Stimulated activated CD4-positive, alpha-beta T cell treated with anti-CD3 and anti-CD28 coated beads, TNF-alpha, amount 100 ng/mL, for 48 hours (primary cell): ENCODE results near the gene CRYGN.

ENCODE experiments used
- DNase-seq, 3 donors: peaks; one replicate each; pipeline ENCODE4 v3.0.0-alpha.2; 2020; ENCODE audit warnings: low read depth in 3 of 3

The CRYGN gene

DNA sequence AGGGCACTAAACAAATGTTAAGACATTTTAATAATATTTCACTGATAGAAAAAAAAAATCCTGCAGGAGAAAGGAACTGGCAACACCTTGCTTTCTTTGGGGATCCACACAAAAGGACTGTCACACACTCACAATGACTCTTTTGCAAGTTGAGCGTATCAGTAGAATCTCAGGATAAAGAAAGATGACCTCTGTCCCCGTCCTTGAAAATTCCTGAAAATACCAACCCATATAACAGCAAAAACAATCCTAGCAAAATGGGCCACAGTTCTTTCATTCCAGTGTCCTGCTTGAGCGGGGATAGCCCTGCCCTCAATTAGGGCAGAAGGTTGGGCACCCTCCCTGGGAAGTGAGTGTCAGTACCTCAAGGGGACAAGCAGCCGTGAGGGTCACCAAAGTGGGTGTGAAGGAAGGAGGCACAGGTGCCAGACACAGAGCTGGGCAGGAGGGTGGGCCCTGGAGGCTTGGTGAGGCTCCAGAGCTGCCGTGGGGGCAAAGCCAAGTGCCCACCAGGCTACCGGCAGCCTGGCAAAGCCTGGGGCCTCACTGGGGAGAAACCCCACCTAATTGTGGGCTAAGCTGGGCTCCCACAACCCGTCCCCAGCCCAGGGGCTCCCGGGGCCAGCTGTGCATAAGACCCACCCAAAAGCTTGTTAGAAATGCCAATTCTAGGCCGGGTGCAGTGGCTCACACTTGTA lies 32.9 kb downstream of the CRYGN start:
- DNase-seq, result no peak

- DNase-seq, result no peak
Observed at GRCh38 chr7:151406051-151406875, 33.7 kb downstream of the CRYGN start.

DNA sequence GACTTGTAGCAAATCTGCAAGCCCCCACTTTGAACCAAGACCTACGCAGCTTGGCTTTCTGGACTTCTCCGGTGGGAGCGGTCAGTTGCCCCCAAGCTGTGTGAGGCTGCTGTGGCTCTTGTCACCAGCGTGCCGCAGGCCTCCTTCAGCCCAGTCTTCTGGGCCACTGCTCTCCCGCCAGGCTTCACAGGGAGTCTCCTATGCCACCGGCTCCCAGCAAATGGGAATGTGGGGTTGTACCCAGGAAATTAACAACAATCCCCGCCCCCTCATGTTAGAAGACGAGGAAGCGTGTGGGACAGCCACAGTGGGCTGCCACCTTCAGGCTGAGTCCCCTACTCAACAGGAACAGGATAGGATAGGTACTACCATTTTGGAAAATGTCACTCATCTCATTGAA lies 34.4 kb downstream of the CRYGN start:
- DNase-seq, result no peak

GRCh38 chr7:151405056-151405455 lies 34.9 kb downstream of the CRYGN start:
- no peak for DNase-seq

GRCh38 chr7:151404216-151405011 lies 35.5 kb downstream of the CRYGN start:
- no peak for DNase-seq

DNA sequence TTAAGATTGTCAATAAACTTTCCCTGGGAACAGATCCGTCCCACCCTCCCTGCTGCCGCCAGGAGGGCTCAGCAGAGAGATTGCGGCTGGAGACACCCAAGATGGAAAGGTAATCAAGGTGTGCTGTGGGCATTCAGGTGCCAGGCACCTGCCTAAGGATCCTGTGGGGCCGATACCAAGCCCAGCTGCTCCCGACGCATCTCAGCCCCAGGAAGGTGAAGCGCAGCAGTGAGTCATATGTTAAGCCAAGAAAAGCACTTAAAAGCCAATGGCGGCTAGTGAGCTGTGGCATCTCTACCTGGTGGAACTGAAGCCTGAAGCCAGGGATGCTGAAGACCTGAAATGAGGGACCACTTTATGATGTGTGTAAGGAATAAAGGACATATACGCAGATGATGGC lies 36.2 kb downstream of the CRYGN start:
- DNase-seq, result no peak

GRCh38 chr7:151402029-151402835 lies 37.7 kb downstream of the CRYGN start:
- DNase-seq, result no peak

- no peak for DNase-seq
Observed at GRCh38 chr7:151400626-151401315, 39.2 kb downstream of the CRYGN start.

DNA sequence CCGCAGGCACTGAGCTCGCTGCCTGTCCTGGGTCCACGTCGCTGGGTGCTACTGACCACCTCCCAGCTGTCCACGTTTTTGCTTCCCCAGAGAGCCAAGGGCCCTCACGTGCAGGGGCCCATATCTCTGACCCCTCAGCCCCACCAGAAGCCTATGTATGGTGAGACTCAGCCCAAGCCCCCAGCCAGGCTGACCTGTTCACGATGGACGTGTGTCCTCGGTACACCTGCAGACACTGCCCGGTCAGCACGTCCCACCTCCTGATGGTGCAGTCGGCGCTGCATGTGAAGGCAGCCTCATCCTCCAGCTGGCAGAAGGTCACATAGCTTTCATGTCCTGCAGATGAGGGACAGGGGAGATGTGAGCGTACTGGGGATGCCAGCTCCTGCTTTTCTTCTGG lies 40.0 kb downstream of the CRYGN start:
- no peak for DNase-seq

- no peak for DNase-seq
Observed at GRCh38 chr7:151399305-151399601, 40.7 kb downstream of the CRYGN start.

DNA sequence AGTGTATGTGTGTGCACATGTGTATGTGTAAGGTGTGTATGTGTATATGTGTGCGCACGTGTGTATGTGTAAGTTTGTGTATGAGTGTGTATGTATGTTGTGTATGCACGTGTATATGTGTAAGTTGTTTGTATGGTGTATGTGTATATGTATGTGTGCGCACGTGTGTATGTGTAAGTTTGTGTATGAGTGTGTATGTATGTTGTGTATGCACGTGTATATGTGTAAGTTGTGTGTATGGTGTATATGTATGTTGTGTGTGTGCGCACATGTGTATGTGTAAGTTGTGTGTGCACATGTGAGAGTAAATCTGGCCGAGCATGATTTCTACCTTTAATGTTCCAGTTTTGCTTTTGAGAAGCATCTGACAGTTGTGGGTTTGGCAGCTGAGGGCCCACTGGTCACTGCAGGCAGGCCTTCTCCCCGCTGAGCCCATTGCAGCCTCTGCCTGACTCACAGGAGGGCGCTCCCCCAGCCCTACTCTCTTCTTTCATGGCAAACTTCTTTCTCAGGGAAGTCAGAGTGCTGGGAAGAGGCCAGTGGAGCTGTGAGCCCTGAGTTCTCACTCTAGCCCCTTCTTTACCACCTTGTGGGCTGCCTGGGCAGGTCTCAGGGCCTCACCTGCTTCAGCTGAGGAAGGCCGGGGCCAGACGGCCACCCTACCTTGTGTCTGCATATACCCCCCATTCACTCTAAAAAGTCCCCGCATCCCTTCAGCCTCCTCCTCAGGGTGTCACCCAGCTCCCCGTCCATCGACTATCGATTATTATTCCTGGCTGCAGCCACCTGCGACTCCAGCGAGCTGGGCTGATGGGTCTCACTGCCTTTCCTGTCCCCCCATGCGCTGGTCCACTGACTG lies 41.3 kb downstream of the CRYGN start:
- no peak for DNase-seq

GRCh38 chr7:151397026-151397425 lies 42.9 kb downstream of the CRYGN start:
- DNase-seq, result no peak

GRCh38 chr7:151396328-151396970 lies 43.5 kb downstream of the CRYGN start:
- no peak for DNase-seq

GRCh38 chr7:151395036-151395367 lies 44.9 kb downstream of the CRYGN start:
- DNase-seq, result no peak

DNA sequence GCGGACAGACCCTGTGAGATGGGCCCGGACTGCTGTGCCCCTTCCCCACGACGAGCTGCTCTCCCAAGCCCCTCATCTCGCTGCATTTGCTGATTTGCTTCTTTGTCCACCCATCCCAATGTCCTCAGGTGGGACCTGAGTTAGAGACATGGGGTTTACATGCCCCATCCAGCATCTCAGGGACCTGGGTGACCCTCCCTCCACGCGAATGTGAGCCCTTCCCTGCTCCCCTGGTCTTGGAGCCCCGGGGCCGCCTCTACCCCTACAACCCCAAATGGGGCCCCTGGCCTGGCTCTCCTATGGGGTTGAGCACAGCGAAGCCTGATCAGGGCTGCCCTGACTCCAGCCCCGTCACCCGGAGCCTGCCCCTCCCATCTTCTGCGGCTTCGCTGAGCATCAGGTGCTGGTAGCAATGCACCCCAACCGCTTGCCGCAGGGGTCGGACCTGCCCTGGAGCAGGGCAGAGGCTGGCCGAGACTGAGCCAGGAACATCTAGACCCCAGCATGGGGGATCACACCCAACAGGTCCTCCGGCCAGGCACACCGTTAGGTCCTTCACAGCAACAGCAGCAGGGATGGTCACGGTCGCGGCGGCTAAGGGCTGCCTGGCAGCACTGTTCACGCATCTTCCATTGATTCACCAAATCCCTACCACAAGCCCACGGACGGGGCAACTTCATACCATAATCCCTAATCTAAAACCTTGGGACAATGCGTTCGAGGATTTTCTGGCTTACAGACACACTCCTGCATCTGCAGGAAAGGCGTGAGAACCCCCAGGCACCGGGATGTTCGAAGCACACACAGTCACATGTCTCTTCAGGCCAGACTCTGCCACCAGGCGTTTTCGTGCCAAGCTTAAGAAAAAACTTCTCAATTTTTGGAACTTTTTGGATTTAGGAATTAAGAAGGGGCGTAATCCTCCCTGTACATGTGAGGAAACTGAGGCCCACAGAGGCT lies 45.6 kb downstream of the CRYGN start:
- no peak for DNase-seq

DNA sequence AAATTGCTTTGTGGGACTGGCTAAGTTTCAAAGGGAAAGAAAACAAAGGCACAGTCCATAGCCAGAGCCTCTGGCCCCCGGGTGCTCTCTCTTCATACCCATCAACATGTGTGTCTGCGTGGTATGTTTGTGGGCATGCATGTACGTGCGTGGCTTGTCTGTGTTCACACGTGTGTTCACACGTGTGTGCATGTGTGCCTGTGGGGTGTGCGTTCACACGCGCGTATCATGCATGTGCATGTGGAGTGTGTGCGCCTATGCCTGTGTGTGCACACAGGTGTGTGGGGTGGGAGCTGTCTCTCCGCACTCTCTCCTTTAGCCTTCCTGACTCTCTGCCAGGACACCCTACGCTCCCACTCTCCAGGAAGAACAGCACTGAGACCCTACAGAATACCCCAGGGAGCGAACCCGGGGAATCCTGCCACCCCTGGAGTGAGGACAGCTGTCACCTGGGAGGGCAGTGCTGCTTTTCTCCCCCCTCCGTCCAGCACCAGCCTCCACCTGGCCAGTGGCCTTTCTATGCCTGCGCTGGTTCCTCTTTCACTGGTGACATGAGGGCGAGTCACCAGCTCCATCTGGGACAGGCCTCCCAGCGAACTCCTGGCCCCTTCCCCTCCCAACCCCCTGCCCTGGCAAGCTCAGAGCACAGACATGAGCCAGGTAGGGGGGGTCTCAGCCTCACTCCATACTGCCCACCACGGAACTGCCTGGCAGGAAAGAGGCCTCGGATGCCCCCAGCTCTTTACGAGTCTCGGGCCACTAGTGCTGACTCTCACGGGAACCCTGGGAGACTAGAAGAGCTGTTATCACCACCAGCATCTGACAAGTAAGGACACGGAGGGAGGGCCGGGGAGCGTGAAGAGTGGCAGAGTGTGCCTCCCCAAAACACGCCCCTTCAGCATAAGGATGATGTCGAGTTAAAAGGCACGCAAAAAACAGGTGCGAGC lies 46.6 kb downstream of the CRYGN start:
- DNase-seq, result no peak

DNA sequence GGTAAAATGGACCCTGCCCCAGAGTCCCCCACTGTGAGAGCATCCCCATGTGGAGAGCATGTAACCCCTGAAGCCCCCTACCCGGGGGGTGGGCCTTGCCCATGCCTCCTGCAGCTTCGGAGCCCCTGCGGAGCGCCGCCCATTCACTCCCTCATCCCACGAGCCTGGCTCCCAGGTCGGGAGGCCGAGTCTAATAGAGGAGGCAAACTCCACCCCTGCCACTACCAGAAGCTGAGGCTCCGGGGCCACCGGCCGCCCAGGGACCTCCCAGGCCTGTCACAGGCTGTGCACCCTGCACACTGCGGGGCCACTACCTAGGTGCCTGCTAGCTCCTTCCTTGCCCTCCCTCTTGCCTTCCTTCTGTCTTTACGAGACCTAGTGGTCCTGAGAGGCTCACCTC lies 47.5 kb downstream of the CRYGN start:
- DNase-seq, result no peak

DNA sequence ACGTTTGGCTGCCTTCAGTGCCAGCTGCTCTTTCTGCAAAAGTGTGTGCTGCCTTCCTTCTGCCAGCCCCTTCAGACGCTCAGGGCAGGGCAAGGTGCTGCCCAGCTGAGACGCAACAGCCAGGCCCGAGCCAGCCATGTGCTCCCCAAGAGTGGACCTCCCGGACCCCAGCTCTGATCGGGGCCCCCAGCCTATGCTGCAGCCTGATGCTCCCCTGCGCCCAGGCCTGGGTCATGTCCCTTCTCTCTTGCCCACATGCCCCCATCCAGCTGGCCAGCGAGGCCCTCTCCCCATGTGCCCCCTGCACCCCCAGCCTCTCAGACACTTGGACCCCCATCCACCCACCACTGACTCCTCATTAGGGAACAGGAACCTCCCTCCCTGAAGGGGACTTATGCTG lies 47.9 kb downstream of the CRYGN start:
- DNase-seq, result no peak
